Activated CD8-positive, alpha-beta memory T cell treated with anti-CD3 and anti-CD28 coated beads, Interleukin-2, amount 50 U/mL, for 1 hour (primary cell): Measurements from ENCODE around the gene PACRG.

Experiments used
- DNase-seq: peaks from one replicate; pipeline ENCODE4 v3.0.0-alpha.2; 2020; ENCODE audit errors: extremely low read depth

Gene PACRG

DNA sequence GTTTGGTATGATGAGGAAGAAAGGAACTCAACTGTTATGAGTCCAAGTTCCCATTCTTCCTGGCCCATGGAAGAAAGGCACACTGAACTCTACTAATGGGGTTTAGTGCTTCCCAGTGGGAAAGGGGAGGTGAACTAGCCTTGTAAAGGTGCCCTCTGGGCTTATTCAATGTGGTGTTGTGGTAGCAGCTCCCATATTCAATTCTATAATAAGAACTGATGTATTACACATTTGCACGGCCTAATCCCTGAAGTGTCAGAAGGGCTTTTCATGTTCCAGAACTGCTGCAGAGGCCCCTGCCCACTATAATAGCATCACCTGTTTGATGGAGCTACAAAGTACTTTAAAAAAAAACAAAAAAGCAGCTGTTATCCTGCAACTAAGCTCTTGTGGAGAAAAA, 17.4 kb upstream of the PACRG start:
- no peak for DNase-seq

DNA sequence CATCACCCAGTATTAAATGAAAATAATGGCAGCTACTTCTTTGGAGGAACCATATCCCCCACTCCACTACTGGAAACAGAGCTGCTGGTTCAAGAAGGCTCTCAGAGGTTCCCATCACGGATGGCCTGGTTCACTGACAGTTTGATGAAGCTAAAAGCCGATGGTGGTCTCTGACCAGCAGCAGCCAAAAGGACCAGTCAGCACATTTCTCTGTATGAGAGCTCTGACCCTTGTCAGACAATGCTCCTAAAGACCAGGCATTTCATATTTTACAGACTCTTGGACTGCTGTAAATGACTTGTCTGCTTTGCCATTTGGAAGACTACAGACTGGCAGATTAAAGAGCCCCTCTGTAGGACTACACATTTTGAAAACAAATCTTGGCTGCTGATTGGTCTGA, 16.8 kb upstream of the PACRG start:
- no peak for DNase-seq

DNA sequence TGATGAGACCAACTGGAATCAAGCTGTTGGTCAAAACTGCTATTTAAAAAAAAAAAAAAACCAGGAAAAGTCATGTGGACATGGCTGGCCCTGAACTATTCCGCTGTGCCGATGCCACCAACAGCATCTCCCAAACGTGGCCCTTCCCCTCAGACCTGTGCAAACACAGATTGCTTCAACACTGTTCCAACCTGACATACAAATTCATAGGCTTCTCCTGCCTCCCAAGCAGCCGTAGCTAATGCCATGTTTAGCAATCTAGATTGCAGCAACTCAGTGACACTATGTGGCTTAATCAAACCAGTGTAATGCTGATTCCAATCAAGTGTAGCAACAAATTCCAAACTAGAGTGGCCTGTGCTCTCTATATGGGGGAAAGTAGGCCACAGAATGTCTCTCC, 16.4 kb upstream of the PACRG start:
- no peak for DNase-seq

DNA sequence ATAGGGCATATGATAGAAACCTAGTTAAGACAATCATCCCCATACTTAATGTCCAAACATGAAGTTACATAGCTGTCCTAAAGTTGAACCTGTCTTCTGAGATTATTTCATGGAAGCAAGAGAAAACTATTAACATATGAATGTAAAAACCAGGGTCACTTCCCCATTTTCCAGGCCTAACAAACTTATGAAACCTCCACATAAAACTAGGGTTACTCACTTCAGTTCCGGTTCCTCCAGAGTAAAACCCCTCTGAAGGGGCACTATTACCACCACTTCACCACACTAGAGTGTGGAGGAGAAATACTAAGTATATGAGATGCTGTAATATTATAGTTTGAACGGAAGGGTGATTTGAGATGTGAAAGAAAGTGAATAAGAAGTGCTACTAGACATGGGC, 15.1 kb upstream of the PACRG start:
- DNase-seq = no peak

DNA sequence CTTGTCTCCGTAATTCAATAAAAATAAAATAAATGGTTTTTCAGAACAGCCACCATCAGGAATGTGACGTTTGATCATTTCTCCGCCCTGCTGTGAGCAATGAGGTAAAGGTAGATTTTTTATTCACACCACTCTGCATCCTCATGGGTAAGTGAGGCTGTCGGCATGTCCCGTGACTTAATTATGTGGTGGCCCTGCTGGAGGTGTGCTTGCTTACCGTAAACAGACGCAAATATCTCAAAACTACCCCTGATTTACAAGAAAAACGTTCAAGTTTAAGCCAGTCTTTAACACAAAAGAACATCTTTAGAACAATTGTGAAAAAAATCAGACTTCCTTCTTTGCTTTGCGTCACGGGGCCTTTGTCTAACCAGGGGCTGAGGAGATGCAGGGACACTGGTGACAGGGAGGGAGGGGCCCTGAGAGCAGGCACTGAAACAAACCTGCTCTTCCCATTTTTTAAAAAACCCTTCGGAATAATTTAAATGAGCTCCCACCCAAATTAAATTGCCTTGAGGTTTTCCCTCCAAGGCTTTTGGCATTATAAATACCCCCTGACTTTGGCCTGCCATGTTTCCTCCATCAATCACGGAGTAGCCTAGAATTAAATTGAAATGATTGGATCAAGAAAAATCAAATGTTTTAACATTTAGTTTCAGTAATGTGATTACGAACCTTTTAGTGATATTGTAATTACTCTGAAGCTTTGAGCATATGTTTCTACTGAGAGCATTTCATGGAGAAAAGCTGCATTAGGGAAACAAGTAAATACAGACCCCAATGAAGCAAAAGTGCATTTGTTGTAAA, 13.6 kb upstream of the PACRG start:
- DNase-seq = no peak

DNA sequence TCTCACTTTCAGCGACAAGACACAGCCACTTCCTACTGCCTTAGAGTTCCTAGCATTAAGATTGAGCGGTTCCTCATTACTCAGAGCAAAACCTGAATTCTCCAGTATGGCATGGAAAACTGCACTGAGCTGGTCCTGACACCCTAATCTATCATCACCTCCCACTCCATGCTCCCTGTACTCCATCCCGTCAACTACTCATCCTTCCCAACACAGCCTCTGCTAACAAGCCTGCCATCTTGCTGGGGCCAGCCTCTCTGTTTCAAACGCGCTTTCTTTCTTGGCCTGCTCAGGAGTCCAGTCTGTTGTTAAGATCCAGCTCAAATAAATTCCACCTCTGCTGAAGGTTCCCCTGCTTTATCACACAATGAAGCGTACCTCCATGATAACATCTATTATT, 12.2 kb upstream of the PACRG start:
- no peak for DNase-seq

DNA sequence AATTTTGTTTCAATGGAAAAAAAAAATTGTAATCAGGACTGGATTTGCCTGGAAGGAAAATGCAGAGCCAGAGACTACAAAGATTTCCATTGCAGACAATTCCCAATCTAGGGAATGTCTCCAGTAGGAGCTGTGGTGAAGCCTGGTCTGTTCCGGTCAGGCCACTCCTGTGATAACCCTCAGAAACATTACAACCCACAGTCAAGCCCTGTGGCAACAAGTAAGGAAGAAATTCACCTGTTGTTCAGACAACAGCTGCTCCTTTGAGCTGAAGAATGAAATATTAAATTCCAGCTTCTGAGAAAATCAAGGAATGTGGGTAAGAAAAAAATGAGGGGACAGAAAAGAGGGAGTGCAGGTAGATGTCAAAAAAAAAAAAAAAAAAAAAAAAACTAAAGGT, 8.2 kb upstream of the PACRG start:
- DNase-seq = no peak

DNA sequence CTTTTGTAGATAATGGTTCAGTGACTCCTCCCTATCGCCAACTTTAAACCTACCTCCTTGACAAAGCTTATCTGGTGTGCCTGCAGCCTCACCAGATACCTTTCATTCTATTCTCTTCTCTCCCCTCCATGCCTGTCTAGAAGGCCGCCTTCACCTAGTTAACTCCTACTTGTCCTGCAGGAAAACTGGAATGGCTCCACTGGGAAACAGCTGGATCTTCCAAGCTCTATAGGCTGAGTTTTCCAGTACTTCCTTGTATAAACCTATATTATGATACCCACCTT, 6.4 kb upstream of the PACRG start:
- no peak for DNase-seq

DNA sequence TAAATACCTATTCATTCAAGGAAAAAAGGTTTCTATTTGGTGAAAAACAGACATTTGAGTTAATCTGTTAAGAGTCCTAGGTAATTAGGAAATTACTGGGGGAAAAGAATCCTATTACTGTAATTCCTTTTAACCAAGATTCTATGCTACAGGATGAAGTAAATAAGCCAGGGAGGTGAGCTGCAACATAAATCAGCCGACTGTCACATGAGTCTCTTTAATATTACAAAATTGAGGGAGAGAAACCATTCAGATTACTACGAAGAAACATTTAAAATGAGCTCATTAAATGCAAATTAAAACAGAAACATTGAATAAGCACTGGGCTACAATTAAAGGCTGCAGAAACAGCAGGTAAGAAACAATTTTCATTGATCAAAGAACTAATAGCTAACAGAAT, 5.5 kb upstream of the PACRG start:
- DNase-seq = no peak

DNA sequence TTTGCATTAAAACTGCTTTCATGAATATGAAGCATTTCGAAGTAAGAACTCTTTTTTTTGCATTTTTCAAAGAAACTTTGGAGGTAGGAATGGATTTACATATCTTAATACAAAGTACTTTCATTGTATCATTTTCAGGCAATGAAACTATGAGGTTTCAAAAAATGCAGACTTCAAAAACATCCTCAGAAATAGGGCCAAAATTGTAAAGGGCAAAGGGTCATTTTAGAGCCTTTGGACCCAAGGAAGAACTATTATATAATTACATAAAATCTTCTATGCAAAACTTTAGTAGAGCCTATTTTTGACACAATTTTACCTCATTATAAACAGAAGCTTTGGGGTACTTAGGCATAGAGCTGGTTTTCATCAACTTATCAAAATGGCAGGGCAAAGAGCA, 5.1 kb upstream of the PACRG start:
- DNase-seq = no peak

DNA sequence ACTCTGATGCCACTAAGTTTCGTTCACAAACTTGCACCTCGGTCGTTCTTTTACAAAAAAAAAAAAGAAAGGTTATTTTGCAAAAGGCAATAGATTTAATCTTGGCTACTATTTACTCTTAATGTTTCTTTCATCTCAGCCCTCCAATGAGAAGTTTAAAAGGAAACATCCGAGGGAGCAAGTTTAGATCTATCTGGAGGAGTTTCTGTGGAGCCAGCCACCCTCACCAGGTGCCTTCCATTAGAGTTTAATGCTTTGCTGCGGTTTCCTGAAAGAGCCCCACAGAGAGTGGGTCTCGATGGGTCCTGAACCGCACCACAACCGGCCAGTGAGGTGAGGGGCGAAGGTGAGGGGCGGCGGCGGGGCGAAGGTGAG, 840 bp upstream of the PACRG start:
- no peak for DNase-seq

DNA sequence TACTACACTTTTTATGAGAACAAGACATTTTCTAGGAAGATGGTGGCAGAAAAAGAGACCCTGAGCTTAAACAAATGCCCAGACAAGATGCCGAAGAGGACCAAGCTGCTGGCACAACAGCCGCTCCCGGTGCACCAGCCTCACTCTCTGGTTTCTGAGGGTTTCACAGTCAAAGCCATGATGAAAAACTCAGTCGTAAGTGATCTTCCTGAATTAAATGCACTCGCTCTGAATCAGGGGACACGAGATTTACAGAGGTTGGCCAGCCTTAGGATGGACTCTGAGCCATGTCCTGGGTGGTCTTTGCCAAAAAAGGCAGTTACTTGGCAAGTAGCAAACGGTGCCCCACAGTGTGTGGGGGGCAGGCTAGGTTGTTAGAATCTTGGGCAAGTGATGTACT, 423 bp downstream of the PACRG start:
- DNase-seq = no peak

DNA sequence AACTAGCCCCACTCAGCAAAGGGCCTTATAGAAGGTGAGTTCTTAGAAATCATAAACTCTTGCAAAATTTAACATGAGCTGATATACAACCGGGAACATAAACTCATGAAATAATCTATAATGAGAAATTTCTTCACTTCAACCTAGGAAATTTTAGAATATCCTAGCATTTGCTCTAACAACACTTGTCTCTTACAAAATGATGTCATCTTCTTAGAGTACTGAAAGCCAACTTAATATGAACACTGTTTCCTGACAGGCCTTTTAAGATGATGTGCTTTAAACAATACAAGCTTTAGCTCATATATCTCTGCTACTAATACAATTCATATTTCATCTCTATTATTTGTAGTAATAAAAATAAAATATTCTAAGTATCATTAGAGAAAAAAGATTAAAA, 932 bp downstream of the PACRG start:
- DNase-seq = no peak

DNA sequence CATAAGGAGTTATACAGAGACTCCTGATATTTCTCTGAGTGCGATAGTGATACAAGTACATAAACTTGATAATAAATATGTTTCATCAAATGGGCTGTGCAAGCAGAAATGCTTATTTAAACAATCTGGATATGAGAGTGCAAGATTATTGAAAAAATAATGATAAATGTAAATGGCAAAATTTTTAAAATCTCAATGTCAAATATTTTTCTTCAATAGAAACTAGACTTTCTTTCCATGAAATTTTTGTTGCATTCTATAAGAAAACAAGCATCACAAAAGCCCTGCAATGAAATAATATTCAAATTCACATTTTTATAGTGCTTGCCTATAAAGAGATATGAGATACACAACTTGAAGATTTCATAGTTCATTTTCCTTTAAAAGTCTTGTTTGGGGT, 2.7 kb downstream of the PACRG start:
- no peak for DNase-seq

DNA sequence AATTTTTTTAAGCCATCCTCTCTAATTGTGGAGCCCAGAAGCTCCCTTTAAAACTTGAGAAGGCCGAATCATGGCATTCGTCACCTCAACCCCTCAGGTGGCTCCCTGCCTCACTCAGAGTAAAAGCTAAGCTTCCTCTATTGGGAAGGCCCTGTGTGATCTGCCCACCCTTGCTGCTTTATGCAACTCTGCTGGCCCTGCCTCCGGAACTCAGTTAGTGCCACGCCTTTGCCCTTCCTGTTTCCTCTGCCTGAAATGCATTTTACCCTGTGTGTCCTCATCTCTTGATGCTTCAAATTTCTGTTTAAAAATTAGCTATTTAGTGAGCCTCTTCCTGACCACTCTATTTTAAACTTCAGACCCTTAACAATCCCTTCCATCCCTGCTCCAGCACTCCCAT, 5.7 kb downstream of the PACRG start:
- no peak for DNase-seq

DNA sequence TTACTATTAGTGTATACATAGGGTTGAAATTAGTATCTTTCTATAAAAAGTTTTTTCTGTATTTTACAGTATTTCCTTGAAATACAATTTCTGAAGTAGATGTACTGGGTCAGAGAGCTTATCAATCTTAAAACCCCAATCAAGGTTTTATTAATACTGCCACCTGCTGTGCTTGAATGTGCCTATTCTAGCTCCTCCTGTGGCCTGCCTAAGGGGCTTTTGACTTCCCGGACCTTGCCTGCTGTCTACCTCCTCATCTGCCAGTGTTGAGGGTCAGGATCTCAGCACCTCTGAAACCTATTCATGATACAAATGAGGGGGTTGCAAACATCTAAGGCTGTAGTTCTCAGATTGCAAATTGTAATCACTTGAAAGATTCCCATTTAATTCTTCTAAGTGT, 9.2 kb downstream of the PACRG start:
- DNase-seq = no peak

DNA sequence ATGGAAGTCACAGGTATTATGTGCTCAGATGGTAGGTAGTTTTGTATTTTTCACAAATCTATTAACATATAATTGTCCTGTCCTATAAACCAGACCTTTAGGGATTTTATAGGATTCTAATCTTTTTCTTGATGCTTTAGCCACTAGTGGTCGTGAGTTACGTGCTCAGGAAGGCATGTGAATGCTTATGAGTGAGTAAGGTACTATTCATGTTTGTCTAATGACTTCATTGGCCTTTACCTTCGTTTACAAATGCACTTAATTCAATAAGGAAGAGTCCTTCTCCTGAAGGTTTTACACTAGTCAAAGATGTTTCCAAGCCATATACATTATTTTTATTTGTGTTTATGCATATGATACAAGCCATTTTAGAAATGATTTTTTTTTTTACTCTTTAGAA, 23.0 kb downstream of the PACRG start:
- DNase-seq = no peak

DNA sequence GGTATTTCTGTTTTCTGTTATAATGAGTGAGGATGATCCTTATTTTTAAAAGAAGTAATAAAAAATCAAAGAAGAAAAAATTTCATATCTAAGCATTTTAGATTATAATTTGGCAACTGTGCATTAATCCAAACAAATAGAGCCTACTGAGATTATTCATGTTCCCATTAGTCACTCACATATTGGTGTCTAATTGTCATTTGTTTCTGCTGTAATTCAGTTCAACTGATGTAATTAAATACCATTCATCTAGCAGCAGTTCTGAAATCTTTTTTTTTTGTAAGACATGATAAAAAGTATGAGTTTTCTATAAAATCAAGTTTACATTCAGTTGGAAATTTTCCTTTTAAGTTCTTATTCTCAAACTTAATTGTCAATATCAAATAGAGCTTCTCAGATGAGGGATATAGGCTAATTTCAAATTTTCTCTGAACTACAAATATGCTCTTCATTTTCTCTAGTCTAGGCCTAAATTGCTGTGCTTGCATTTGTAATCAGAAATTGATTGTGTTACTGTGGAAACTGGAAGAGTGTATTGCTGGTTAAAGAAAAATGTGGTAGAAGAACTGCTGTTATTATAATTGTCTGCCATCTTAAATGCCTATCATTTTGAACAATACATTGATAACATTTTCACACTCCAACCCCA, 23.6 kb downstream of the PACRG start:
- no peak for DNase-seq

DNA sequence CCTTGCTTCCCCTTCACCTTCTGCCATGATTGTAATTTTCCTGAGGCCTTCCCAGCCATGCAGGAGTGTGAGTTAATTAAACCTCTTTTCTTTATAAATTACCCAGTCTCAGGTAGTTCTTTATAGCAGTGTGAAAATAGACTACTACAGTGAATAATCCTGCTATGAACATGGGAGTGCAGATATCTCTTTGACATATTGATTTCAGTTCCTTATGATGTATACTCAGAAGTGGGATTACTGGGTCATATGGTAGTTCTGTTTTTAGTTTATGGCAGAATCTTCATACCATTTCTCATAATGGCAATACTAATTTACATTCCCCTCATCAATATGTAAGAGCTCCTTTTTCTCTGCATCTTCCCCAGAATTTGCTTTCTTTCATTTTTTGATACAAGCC, 26.0 kb downstream of the PACRG start:
- DNase-seq = no peak

DNA sequence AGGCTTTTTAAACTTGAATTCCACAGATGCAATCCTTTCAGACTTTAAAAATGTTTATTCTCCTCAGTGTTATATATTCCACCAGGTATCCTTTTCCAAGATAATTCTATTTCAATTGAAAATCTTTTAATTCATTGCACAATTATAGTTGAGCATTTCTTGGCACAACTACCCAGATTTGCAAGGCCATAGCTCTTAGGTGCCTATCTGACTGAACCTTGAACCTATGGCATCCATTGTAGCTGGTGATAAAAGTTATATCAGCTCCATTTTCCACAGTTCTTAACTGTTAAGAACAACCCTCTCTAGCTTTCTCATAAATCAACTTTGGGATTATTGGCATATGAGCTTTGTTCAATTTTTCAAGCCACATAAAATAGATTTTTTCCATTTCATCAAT, 42.4 kb downstream of the PACRG start:
- DNase-seq = no peak

DNA sequence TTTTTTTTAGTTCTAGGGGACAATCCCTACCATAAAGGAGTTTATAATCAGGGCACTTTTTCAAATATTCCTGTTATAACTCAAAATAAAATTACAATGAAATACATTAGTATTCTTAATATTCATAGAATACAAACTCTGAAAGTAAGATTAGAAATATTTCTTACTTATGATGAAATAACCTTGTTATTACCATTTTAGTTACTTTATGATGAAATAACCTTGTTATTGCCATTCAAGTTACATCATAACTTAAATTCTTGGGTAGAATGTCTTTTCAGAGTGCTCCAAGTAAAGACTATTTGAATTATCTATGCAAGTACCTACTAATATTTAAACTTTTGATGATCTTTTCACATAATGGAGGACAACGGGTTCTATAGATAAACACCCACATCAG, 43.2 kb downstream of the PACRG start:
- no peak for DNase-seq

DNA sequence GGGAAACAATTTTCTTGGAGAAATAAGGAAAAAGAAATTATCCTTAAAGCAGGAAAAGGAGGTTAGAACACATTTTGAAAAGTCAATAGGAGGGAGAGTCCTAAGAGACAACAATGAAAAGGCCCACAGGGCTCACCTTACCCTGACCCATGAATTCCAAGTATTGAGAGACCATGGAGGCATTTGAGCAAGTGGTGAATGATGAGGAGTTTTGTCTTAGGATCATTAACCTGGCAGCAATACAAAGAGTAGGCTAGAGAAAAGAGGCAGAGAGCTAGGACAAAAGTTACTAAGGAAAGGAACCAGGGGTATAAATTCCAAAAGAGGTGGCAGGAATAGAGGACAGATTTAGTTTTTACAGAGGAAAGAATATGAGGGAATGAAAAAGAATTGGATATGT, 44.7 kb downstream of the PACRG start:
- no peak for DNase-seq

DNA sequence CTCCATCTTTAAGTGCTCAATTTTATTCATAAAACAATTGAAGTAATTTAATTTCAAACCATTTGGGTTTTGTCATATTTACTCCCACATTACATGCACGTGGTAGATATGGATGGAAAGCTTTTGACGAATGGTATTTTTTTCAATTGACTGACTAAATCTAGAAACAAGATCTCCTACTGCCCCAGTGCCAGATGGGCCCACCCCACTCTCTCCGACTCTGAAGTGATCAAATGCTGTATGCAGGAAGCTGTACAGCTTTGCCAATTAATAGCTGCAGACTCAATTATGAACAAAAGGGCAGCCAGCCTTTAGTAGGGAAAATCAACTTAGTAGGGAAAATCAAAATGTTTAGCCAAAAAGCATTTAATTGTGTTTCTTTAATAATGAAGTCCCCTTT, 46.2 kb downstream of the PACRG start:
- DNase-seq = no peak

DNA sequence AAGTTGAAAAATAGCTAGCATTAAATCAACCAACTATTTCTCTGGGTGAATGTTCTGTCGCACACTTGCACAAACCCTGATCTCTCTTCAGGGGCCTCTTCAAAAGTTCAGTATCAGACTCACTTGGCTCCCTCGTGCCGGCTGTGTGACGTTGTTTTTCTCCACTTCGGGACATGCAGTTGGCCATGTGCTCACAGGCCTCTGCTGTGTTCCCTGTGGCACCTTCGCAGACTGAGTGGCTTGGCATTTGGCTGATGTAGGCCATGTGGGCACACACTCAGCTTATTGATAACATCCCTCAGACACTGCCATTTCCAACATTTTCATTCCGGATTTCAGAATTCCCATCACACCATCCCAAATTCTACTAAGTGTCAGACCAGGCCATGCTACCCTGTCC, 49.3 kb downstream of the PACRG start:
- no peak for DNase-seq
